Activated effector memory CD4-positive, alpha-beta T cell treated with anti-CD3 and anti-CD28 coated beads, Interleukin-2, amount 50 U/mL, for 16 hours (primary cell): ENCODE results near the gene MBOAT7.

Experiments used
- DNase-seq: peaks from one replicate; pipeline ENCODE4 v3.0.0-alpha.2; 2020

The MBOAT7 gene

GRCh38 chr19:54159352-54160181, 29.8 kb downstream of the MBOAT7 start, which contains the start of gene LENG1:
TSS of gene LENG1 (minus strand) at chr19:54159721. CDS start at chr19:54159695, 26 bp downstream.
- DNase-seq, result peak; percentile 99

GRCh38 chr19:54158812-54159351, 30.5 kb downstream of the MBOAT7 start:
- DNase-seq, result peak; percentile 77

DNA sequence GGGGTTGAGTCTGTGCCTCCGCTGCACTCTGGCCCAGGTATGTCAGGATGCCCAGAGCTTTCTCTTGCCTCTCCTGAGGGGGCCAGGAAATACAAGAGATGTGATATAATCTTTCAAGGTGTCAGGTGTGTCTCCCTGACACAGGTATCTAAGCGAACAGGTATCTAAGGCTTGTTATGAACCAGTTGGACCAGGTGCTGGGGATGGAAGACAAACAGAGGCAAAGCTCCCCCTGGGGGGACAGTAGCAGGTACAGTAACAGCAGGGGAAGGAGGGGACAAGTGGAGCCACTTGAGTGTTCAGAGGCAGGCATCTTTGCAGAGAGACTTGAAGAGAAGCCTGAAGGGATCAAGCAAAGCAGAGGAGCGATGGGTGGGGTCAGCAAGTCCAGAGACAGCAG, 32.4 kb downstream of the MBOAT7 start:
- no peak for DNase-seq

GRCh38 chr19:54156490-54156889, 32.9 kb downstream of the MBOAT7 start:
- DNase-seq, result no peak

DNA sequence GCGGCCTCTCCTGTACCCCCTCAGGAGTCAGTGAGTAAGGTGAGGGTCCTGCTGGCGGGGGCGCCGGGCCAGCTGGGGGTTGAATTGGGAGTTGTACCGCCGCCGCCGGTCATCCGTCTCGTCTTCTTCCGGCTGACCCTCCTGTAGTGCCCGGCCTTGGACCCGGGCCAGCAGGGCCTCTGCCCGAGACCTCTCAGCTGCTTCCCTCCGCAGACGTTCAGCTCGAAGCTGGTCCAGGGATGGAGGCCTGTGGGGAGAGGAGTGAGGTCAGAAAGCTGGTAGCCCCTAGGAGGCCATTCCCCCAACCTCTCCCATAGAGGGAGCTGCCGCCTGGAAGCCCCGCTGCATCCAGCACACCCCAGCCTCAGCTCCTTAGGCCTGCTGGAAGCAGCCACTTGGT, 33.7 kb downstream of the MBOAT7 start:
- no peak for DNase-seq

DNA sequence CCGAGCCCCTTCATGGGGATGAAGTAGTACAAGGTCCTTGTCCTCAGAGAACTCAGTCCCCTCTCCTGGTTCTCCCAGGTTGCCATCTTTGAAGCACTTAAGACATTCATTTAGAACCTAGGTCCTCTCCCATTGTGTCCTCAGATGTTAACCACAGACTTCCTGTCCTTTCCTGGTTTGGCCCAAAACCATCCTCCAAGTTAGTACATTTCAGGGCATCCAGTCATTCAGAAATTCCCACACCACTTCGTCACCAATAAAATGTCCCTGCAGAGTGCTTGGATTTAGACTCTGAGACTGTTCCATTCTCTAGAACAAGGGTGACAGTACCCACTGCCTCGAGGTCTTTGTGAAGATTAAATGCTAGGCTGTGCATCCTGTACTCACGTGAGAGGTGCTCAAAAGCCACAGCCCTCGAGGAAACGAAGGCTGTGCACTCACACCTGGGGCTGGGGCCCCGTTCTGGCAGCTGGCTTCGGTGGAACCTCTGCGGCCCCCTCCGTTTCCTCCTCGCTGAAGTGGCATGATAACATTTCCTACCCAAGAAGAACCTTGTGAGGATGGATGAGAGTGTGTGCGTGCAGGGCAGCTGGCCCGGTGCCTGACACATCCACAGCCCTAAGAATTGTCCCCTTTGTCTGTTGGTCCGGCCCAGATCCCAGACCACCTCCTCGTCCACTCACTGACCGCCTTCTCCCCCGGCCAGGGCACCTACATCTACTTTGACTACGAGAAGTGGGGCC, 34.6 kb downstream of the MBOAT7 start:
- peak; percentile 72 for DNase-seq

DNA sequence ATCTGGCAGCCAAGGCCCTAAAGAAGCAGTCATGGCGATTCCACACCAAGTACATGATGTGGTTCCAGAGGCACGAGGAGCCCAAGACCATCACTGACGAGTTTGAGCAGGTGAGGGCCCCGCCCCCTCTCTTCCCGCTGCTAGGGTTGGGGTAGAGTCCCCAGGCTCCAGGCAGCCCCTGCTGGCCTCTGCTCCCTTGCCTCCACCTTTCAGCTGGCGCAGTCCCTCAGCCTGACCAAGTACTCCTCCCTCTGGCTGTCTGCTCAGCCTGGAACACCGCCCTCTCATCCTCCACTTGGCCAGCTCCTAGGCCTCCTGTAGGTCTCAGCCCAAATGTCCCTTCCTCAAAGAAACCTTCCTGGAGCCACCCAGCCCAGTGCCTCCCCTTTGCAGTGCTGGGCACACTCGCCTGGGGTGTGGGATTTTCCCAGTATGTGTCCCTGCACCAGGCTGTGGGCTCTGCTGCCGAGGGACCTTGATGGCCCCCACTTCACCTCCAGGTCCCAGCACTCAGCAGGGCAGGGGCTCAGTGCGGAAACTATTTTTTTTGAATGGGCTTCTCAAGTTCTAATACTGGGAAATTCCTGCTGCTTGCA, 35.6 kb downstream of the MBOAT7 start:
- no peak for DNase-seq

DNA sequence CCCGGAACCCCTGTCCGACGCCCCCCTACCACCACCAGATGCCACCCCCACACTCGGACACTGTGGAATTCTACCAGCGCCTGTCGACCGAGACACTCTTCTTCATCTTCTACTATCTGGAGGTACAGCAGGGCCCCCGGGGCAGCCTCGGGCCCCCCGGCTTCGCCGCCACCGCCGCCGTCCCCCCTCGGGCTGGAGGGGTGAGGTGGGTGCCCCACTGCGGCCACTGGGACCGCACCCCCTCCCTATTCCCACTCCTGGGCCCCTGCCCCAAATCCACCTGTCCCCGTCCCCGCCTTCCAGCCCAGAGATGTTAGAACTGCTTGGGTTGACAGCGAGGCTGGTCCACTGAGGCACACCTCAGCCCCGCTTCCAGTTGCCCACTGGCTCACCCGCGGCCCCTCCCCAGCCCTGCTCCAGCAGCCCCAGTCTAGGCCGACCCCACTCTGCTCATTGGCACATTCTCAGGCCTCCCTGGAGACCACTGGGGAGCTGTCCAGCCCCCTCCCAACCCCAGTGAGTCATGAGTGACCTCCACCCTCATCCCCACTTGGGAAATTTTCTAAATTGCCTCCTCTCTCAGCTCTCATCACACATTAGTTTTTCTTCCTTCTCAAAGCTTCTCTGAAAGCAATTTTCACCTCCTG, 36.4 kb downstream of the MBOAT7 start:
- no peak for DNase-seq

GRCh38 chr19:54152267-54152666, 37.1 kb downstream of the MBOAT7 start:
- DNase-seq, result no peak

GRCh38 chr19:54151362-54152035, 37.9 kb downstream of the MBOAT7 start:
- DNase-seq, result no peak

DNA sequence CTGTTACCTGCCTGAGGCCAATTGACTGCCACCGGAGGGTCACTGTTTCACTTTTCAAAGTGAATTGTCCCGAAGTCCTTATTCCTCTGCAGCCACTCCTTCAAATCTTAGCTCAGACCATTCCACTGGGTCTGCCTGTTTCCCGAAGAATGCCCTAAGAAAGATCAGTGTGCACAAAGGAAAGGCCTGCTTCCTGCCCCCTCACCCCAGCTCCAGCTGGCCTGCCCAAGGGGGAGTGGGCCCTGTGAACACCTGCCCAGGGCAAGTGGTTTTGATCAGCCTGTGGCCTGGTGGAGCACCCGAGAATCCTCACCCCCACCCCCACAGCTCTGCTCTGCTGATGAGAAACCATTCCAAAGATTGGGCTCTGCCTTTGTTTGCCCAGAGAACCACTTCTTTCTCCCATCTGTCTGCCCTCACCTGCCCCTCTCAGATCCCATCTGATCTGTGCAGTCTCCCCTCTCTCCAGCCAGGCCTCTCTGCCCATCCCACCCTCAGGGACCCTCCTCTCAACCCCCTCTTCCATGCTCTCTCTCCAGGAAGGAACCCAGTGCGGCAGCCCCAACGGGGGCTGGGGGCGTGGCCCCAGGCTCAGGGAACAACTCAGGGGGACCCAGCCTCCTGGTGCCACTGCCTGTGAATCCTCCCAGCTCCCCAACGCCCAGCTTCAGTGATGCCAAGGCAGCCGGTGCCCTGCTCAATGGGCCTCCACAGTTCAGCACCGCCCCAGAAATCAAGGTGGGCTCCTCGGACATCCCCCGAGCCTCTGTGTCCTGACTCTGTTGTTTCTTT, 40.2 kb downstream of the MBOAT7 start:
- no peak for DNase-seq

GRCh38 chr19:54148158-54148557, 41.2 kb downstream of the MBOAT7 start:
- no peak for DNase-seq

DNA sequence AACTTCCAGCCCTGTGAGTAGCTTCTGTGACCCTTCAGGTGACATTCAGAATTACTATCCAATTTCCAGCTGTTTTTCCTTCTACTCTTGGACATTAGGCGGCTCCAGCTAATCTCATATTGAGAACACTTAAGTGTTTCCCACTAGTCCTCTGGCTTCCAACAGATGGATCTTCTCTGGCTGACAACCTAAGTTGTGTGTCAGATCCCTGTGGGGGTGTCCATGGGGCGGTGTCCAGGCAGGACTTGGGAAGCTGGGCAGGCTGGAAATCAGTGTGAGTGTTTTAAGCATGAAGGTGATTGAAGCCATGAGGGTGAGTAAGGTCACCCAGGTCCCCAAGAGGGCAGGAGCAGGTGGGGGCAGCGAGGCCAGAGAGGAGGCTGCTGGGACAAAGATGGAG, 41.7 kb downstream of the MBOAT7 start:
- DNase-seq, result no peak

DNA sequence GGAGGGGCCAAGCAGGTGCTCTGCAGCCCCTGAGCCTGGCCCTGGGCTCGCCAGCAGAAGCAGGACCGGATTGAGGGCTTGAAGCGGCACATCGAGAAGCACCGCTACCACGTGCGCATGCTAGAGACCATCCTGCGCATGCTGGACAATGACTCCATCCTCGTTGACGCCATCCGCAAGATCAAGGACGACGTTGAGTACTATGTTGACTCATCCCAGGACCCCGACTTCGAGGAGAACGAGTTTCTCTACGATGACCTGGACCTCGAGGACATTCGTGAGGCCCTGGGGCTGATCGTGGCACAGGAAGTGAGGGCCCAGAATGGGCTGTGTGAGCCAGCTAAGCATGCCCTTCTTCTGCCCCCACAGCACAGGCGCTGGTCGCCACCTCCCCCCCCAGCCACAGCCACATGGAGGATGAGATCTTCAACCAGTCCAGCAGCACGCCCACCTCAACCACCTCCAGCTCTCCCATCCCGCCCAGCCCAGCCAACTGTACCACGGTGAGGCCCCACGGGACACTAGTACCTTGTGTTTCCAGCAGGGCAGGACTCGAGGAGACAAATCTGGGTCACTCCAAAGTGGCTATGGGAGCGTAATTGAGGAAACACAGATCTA, 43.7 kb downstream of the MBOAT7 start:
- no peak for DNase-seq

- DNase-seq, result no peak
Observed at GRCh38 chr19:54142166-54142780, 47.1 kb downstream of the MBOAT7 start.

- DNase-seq, result no peak
Observed at GRCh38 chr19:54141356-54141755, 48.0 kb downstream of the MBOAT7 start.

- peak; percentile 75 for DNase-seq
Observed at GRCh38 chr19:54138489-54139256, 50.7 kb downstream of the MBOAT7 start.

DNA sequence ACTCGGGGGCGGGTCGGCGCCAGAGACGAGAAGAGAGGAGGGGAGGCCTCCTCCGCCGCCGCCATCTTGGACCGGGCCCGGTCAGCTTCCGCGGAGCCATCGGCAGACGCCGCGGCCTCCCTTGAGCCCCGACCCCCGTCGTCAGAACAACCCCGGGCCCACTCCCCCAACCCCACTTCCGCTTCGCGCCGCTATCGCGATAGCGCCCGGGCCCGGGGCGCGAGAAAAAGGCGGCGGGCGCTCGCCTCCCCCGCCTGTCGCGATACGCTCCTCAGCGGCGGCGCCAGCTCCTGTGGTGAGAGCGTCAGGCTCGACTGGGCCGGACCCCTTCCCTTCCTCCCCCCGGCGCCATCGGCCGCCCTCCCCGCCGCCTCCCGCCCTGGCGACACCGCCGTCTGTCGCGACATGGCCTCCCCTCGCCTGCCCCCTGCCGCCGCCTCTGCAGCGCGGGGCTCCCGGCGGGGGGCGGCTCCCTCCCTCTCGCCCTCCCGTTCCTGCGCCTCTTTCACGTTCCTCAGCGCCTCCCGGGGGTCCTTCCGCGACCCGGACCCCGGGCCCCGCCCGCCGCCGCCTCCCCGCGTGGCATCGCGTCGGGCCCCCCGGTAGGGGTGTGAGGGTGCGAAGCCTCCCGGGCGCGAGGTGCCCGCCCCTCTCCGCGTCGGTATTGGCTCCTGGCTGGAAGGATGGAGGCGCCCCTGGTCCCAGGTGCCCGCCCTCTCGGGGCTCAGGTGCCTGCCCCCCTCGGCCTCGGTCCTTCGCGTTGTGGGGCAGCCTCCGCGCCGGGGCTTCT, 51.5 kb downstream of the MBOAT7 start, which contains the start of gene CNOT3:
Gene CNOT3 (plus strand): TSS at position 64 of the 790 bp plus-strand sequence. CDS start 5,217 bp downstream, outside the sequence.
- DNase-seq, result peak; percentile 76
